GM23338 (cell line): ENCODE measurements around the gene RXRA. TPM values are rescaled to one million over a fixed set of nuclear protein-coding genes. Genes with fewer than 3 reads are reported as not detected.

Experiments
- ATAC-seq: fragments of 200-7000 bp; cut with Tn5 transposase; 3 replicates; pipeline ENCODE4 v1.9.1; 2020
- DNase-seq: peaks from one replicate; pipeline ENCODE4 v3.0.0-alpha.2; 2015; ENCODE audit warnings: low spot score
- H2AFZ ChIP-seq: fragments of 200-600 bp; sonication (generic); 2 replicates; pipeline ENCODE4 v1.8.0; 2016; ENCODE audit warnings: antibody characterized with exemption, mild to moderate bottlenecking, moderate library complexity
- H3F3A ChIP-seq: fragments of 200-600 bp; sonication (generic); replicated peaks from 2 replicates; pipeline ENCODE4 v1.8.0; 2017; ENCODE audit warnings: antibody characterized with exemption, mixed run types, low read depth
- H3K27ac ChIP-seq: fragments of 200-600 bp; sonication (generic); 2 replicates; pipeline ENCODE4 v1.6.1; 2016; ENCODE audit warnings: low read depth
- H3K27me3 ChIP-seq: fragments of 200-600 bp; sonication (generic); 2 replicates; pipeline ENCODE4 v1.8.0; 2016; ENCODE audit warnings: mild to moderate bottlenecking, mixed run types, moderate library complexity; ENCODE audit not compliant: insufficient read depth
- H3K36me3 ChIP-seq: fragments of 200-600 bp; sonication (generic); 2 replicates; pipeline ENCODE4 v1.8.0; 2016; ENCODE audit warnings: mild to moderate bottlenecking; ENCODE audit not compliant: insufficient read depth
- H3K4me1 ChIP-seq: fragments of 200-600 bp; sonication (generic); 2 replicates; pipeline ENCODE4 v1.8.0; 2016; ENCODE audit warnings: mild to moderate bottlenecking, moderate library complexity; ENCODE audit not compliant: insufficient read depth
- H3K4me2 ChIP-seq: fragments of 200-600 bp; sonication (generic); 2 replicates; pipeline ENCODE4 v1.7.1; 2017; ENCODE audit warnings: mixed run types
- H3K4me3 ChIP-seq: fragments of 200-600 bp; sonication (generic); 2 replicates; pipeline ENCODE4 v1.6.1; 2016; ENCODE audit warnings: mixed run types
- H3K79me2 ChIP-seq: fragments of 200-600 bp; sonication (generic); replicated peaks from 2 replicates; pipeline ENCODE4 v1.8.0; 2017; ENCODE audit warnings: mild to moderate bottlenecking; ENCODE audit not compliant: insufficient read depth
- H3K9me2 ChIP-seq: fragments of 200-600 bp; sonication (generic); 2 replicates; pipeline ENCODE4 v1.8.0; 2017; ENCODE audit not compliant: insufficient read depth
- H4K20me1 ChIP-seq: fragments of 200-600 bp; sonication (generic); replicated peaks from 2 replicates; pipeline ENCODE4 v1.8.0; 2017; ENCODE audit warnings: mild to moderate bottlenecking; ENCODE audit not compliant: insufficient read depth
- H3K27ac Mint-ChIP-seq: 2 replicates; pipeline ENCODE4 v1.8.0; 2020; ENCODE audit warnings: inconsistent platforms, mild to moderate bottlenecking, moderate library complexity, mixed read lengths
- H3K27me3 Mint-ChIP-seq: 3 replicates; pipeline ENCODE4 v1.8.0; 2022; ENCODE audit warnings: low read depth, mild to moderate bottlenecking, moderate library complexity, mixed read lengths, inconsistent platforms; ENCODE audit not compliant: insufficient read depth, poor library complexity
- H3K36me3 Mint-ChIP-seq: 3 replicates; pipeline ENCODE4 v1.8.0; 2021; ENCODE audit warnings: low read depth, mild to moderate bottlenecking, inconsistent platforms, moderate library complexity, mixed read lengths
- H3K4me1 Mint-ChIP-seq: 3 replicates; pipeline ENCODE4 v1.8.0; 2020; ENCODE audit warnings: mild to moderate bottlenecking, inconsistent platforms, mixed read lengths
- H3K4me3 Mint-ChIP-seq: 3 replicates; pipeline ENCODE4 v1.8.0; 2021; ENCODE audit warnings: moderate library complexity, mild to moderate bottlenecking, inconsistent platforms, mixed read lengths
- H3K9me3 Mint-ChIP-seq: 3 replicates; pipeline ENCODE4 v1.8.0; 2020; ENCODE audit warnings: moderate library complexity, mild to moderate bottlenecking, inconsistent platforms, mixed read lengths
- EZH2phosphoT487 ChIP-seq: fragments of 200-600 bp; sonication (generic); IDR thresholded peaks from one replicate; pipeline ENCODE4 v1.8.1; 2018; ENCODE audit warnings: antibody characterized with exemption; ENCODE audit not compliant: unreplicated experiment
- NANOG ChIP-seq: IDR thresholded peaks from 2 replicates; pipeline ENCODE4 v1.6.1; 2016; ENCODE audit warnings: antibody characterized with exemption, borderline replicate concordance
- POLR2AphosphoS5 ChIP-seq: IDR thresholded peaks from 2 replicates; pipeline ENCODE4 v1.6.1; 2016; ENCODE audit warnings: antibody characterized with exemption, low read depth
- polyA plus RNA-seq: library from polyadenylated mRNA; unstranded; fragments of >200 nt; fragmentation: Nextera tagmentation; extraction: Ambion mirVana; gene quantifications from 2 replicates; pipeline ENCODE4 v1.2.1, GENCODE V29; 2016
- total RNA-seq: library from RNA; depleted of rRNA; stranded (reverse); fragments of >200 nt; shearing (Covaris generic); gene quantifications from 2 replicates; pipeline ENCODE4 v1.2.3, GENCODE V29; 2014
- TF ChIP-seq, protein P1 (sequence below): fragments of 250-450 bp; sonication (Bioruptor Pico); IDR thresholded peaks from 2 replicates; pipeline ENCODE4 v1.5.0; 2020; ENCODE audit warnings: mild to moderate bottlenecking, moderate library complexity
- TF ChIP-seq, protein P2 (sequence below), 2 experiments: fragments of 200-600 bp in 1 of 2; sonication (generic) in 1 of 2; conservative IDR thresholded peaks; 2 replicates each; pipeline versions ENCODE4 v1.5.1 to v1.6.1; 2016 to 2017; ENCODE audit warnings: antibody characterized with exemption in 2 of 2, low read depth in 2 of 2, mild to moderate bottlenecking in 2 of 2, moderate library complexity in 1 of 2
- TF ChIP-seq, protein P3 (sequence below): IDR thresholded peaks from 2 replicates; pipeline ENCODE4 v1.6.1; 2016; ENCODE audit warnings: antibody characterized with exemption

RXRA gene
- total and polyA plus RNA-seq, 2 experiments from 2014 or later, result 4.9 to 17.9 TPM

DNA sequence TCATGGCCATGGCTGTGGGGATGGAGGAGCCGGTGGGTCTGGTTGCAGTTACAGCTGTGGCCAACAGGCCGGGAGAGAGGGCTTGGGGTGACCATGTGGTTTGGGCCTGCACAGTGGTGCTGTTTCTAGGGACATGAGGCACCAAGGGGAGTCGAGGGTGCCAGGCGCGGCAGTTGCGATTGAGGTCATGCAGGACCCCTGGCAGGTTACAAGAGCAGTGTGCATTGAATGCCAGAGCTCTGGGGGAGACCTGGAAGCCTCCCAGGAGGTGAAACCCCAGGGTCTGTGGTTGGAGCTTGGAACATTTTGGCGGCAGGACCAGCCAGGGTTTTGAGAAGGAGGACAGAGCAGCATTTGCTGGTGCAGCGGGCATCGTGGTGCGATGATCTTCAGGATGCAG, 21.7 kb downstream of the RXRA start (continued):
- TF ChIP-seq, protein P1, sequence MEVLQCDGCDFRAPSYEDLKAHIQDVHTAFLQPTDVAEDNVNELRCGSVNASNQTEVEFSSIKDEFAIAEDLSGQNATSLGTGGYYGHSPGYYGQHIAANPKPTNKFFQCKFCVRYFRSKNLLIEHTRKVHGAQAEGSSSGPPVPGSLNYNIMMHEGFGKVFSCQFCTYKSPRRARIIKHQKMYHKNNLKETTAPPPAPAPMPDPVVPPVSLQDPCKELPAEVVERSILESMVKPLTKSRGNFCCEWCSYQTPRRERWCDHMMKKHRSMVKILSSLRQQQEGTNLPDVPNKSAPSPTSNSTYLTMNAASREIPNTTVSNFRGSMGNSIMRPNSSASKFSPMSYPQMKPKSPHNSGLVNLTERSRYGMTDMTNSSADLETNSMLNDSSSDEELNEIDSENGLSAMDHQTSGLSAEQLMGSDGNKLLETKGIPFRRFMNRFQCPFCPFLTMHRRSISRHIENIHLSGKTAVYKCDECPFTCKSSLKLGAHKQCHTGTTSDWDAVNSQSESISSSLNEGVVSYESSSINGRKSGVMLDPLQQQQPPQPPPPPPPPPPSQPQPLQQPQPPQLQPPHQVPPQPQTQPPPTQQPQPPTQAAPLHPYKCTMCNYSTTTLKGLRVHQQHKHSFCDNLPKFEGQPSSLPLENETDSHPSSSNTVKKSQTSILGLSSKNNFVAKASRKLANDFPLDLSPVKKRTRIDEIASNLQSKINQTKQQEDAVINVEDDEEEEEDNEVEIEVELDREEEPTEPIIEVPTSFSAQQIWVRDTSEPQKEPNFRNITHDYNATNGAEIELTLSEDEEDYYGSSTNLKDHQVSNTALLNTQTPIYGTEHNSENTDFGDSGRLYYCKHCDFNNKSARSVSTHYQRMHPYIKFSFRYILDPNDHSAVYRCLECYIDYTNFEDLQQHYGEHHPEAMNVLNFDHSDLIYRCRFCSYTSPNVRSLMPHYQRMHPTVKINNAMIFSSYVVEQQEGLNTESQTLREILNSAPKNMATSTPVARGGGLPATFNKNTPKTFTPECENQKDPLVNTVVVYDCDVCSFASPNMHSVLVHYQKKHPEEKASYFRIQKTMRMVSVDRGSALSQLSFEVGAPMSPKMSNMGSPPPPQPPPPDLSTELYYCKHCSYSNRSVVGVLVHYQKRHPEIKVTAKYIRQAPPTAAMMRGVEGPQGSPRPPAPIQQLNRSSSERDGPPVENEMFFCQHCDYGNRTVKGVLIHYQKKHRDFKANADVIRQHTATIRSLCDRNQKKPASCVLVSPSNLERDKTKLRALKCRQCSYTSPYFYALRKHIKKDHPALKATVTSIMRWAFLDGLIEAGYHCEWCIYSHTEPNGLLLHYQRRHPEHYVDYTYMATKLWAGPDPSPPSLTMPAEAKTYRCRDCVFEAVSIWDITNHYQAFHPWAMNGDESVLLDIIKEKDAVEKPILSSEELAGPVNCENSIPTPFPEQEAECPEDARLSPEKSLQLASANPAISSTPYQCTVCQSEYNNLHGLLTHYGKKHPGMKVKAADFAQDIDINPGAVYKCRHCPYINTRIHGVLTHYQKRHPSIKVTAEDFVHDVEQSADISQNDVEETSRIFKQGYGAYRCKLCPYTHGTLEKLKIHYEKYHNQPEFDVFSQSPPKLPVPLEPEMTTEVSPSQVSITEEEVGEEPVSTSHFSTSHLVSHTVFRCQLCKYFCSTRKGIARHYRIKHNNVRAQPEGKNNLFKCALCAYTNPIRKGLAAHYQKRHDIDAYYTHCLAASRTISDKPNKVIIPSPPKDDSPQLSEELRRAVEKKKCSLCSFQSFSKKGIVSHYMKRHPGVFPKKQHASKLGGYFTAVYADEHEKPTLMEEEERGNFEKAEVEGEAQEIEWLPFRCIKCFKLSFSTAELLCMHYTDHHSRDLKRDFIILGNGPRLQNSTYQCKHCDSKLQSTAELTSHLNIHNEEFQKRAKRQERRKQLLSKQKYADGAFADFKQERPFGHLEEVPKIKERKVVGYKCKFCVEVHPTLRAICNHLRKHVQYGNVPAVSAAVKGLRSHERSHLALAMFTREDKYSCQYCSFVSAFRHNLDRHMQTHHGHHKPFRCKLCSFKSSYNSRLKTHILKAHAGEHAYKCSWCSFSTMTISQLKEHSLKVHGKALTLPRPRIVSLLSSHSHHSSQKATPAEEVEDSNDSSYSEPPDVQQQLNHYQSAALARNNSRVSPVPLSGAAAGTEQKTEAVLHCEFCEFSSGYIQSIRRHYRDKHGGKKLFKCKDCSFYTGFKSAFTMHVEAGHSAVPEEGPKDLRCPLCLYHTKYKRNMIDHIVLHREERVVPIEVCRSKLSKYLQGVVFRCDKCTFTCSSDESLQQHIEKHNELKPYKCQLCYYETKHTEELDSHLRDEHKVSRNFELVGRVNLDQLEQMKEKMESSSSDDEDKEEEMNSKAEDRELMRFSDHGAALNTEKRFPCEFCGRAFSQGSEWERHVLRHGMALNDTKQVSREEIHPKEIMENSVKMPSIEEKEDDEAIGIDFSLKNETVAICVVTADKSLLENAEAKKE (CRISPR knock-in tag), result no peak
- TF ChIP-seq NANOG, result no peak

DNA sequence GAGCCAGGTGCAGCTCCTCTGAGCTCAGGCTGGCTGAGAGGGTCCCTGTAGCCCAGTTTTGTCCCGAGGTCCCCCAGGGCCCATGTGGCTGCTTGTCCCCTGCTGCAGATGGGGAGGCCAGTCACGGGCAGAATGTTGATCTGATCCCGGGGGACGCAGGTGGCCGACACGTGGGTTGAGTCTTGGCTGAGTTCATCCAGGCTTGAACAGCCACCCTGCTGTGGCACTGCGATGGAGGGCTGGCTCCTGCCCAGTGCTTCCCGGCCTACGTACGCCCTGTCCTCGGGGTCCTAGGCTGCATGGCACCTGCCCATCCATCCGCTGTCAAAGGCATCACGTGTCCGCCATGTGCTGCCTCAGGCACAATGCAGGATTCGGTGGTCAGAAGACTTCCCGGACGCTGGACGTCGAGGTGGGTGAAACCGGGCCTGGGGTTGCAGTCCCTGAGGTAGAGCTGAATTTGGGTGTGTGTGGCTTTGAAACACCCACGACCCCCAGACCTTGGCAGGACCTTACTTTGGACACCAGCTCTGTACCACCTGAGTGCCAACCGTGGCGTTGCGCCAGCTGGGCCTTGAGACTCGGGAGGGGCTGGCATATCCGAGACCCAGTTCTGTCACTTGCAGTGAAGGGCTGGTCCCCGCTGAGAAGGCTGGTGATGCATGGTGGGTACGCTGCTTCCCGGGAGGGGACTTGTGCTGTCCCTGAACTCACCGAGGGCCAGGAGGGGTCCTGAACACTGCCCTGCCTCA, 22.3 kb downstream of the RXRA start:
- Mint-ChIP-seq H3K27ac (no peak overlapping the region), H3K9me3 (no peaks in the 10 kb centered on the region), H3K36me3 (no peaks in the 10 kb centered on the region), H3K27me3 (peaks cover 11% of the 10 kb centered on the region), H3K4me3 (no peak overlapping the region), H3K4me1 (peaks cover 11% of the 10 kb centered on the region; the same call in 2 of the 3 replicates)
- H4K20me1 ChIP-seq, result no peaks in the 10 kb centered on the region
- H2AFZ ChIP-seq, result no peak overlapping the region
- ATAC-seq (no peak), DNase-seq (no peak)
- H3K4me2 ChIP-seq, result no peak overlapping the region
- no peaks in the 10 kb centered on the region for H3F3A ChIP-seq
- no peak overlapping the region for H3K4me3 ChIP-seq
- peaks cover 66% of the 10 kb centered on the region for H3K79me2 ChIP-seq
- H3K4me1 ChIP-seq, result no peaks in the 10 kb centered on the region
- H3K27ac ChIP-seq, result no peak overlapping the region
- H3K9me2 ChIP-seq, result no peaks in the 10 kb centered on the region
- H3K27me3 ChIP-seq, result no peaks in the 10 kb centered on the region
- no peaks in the 10 kb centered on the region for H3K36me3 ChIP-seq
- TF ChIP-seq, protein P2, sequence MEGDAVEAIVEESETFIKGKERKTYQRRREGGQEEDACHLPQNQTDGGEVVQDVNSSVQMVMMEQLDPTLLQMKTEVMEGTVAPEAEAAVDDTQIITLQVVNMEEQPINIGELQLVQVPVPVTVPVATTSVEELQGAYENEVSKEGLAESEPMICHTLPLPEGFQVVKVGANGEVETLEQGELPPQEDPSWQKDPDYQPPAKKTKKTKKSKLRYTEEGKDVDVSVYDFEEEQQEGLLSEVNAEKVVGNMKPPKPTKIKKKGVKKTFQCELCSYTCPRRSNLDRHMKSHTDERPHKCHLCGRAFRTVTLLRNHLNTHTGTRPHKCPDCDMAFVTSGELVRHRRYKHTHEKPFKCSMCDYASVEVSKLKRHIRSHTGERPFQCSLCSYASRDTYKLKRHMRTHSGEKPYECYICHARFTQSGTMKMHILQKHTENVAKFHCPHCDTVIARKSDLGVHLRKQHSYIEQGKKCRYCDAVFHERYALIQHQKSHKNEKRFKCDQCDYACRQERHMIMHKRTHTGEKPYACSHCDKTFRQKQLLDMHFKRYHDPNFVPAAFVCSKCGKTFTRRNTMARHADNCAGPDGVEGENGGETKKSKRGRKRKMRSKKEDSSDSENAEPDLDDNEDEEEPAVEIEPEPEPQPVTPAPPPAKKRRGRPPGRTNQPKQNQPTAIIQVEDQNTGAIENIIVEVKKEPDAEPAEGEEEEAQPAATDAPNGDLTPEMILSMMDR (conservative IDR thresholded peaks at IDR 0.05; ENCODE audit: low read depth in 2 of 2), result no peak
- TF ChIP-seq, protein P3, sequence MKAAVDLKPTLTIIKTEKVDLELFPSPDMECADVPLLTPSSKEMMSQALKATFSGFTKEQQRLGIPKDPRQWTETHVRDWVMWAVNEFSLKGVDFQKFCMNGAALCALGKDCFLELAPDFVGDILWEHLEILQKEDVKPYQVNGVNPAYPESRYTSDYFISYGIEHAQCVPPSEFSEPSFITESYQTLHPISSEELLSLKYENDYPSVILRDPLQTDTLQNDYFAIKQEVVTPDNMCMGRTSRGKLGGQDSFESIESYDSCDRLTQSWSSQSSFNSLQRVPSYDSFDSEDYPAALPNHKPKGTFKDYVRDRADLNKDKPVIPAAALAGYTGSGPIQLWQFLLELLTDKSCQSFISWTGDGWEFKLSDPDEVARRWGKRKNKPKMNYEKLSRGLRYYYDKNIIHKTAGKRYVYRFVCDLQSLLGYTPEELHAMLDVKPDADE, result no peak
- no peak for TF ChIP-seq POLR2AphosphoS5
- no peak for TF ChIP-seq EZH2phosphoT487
- TF ChIP-seq NANOG, result no peak
